Mucosa of descending colon (tissue), 3 donors: Measurements from ENCODE around the gene FAM117B. TPM values are rescaled to one million over a fixed set of nuclear protein-coding genes. Genes with fewer than 3 reads are reported as not detected.

Experiments used
- ATAC-seq: fragments of 200-7000 bp; cut with Tn5 transposase; one replicate; pipeline ENCODE4 v1.9.1; 2020; ENCODE audit warnings: mild to moderate bottlenecking, moderate library complexity
- DNase-seq, 3 donors: peaks; one replicate each; pipeline ENCODE4 v3.0.0-alpha.2; 2020
- H3K36me3 ChIP-seq: fragments of 200-600 bp; one replicate; pipeline ENCODE4 v1.8.0; 2021; ENCODE audit warnings: low read depth, mild to moderate bottlenecking
- H3K4me1 ChIP-seq: fragments of 200-600 bp; one replicate; pipeline ENCODE4 v1.8.0; 2021; ENCODE audit warnings: low read depth, mild to moderate bottlenecking
- H3K4me3 ChIP-seq: fragments of 200-600 bp; one replicate; pipeline ENCODE4 v1.8.0; 2021; ENCODE audit warnings: mild to moderate bottlenecking
- H3K9me3 ChIP-seq: fragments of 200-600 bp; one replicate; pipeline ENCODE4 v1.8.0; 2021; ENCODE audit warnings: mild to moderate bottlenecking
- intact Hi-C, 2 donors: fragments of 100-400 bp; cut with DNase I in 1 of 2; cut with micrococcal nuclease in 1 of 2; formaldehyde crosslinking; loops; one replicate each; pipeline versions ENCODE4 v1.11.0 to v1.11.1; 2022; cut with DNase I, micrococcal nuclease
- total RNA-seq, 3 donors: library from RNA; stranded (reverse); fragmentation: NEBNext Ultra II Directional in 2 of 3; extraction: Animal tissue kit (Norgen Biotek cat#: 25700) in 2 of 3; gene quantifications; one replicate each; pipeline versions ENCODE4 v1.2.1 to v1.2.4, GENCODE V29; 2021 to 2023
- TF ChIP-seq, protein P1 (sequence below): fragments of 200-600 bp; IDR thresholded peaks from one replicate; pipeline ENCODE4 v1.8.0; 2022; ENCODE audit warnings: antibody characterized with exemption, mild to moderate bottlenecking
- donor health status: DM: no; HTN: no; CAD: no; lungs with moderate emphysema.
- donor health status: DM: no; HTN: no; CAD: no.
- donor health status: DM: no; HTN: yes; CAD: no.

FAM117B gene
- total RNA-seq, 3 donors from 2014 or later = 11.5 to 21.7 (median 15.4) TPM

DNA sequence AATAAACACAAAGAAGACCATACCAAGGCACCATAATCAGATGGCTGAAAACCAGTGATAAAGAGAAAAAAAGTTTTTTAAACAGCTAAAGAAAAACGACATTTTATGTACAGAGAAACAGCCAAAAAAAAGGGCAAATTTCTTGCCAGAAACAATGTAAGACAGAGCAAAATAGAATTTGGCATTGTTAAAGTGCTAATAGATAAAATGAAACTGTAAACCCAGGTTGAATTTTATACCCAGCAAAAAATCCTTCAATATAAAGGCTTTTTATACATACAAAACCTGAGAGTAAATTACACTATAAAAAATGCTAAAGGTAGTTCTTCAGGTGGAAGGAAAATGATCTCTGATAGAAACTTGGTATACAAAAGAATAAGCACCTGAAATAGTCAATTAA lies 45.7 kb downstream of the FAM117B start:
- Histone ChIP-seq H3K9me3 (peaks cover 3% of the 10 kb centered on the region), H3K4me1 (no peaks in the 10 kb centered on the region), H3K36me3 (no peaks in the 10 kb centered on the region), H3K4me3 (no peak overlapping the region)
- DNase-seq (no peak), ATAC-seq (no peak)
- TF ChIP-seq, protein P1, sequence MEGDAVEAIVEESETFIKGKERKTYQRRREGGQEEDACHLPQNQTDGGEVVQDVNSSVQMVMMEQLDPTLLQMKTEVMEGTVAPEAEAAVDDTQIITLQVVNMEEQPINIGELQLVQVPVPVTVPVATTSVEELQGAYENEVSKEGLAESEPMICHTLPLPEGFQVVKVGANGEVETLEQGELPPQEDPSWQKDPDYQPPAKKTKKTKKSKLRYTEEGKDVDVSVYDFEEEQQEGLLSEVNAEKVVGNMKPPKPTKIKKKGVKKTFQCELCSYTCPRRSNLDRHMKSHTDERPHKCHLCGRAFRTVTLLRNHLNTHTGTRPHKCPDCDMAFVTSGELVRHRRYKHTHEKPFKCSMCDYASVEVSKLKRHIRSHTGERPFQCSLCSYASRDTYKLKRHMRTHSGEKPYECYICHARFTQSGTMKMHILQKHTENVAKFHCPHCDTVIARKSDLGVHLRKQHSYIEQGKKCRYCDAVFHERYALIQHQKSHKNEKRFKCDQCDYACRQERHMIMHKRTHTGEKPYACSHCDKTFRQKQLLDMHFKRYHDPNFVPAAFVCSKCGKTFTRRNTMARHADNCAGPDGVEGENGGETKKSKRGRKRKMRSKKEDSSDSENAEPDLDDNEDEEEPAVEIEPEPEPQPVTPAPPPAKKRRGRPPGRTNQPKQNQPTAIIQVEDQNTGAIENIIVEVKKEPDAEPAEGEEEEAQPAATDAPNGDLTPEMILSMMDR = no peak
- intact Hi-C loops = no loop called here

DNA sequence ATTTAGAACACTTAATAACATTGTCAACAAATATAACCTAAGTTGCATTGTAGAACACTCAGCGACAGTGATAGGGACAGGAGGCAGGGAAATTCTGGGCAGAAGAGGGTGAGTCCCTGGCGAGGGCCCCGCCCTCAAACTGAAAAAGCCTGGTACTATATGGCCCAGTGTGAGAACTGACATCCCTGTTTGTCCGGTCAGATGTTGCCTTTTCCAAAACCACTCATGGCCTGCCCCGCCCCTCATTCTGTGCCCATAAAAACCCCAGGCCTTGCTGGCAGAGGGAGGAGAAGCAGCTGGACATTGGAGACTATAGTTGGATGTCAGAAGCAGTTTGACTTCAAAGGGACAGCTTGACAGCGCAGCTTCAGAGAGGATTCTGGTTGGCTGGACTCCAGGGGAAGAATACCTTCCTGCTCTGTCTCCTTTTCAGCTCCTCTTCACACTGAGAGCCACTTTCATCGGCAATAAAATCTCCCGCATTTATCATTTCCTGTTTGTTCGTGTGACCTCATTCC lies 47.0 kb downstream of the FAM117B start:
- peak in 2 of 3 donors; percentile 46 to 60 for DNase-seq
- Histone ChIP-seq H3K9me3 (peaks cover 3% of the 10 kb centered on the region), H3K4me3 (no peak overlapping the region), H3K36me3 (no peaks in the 10 kb centered on the region), H3K4me1 (no peaks in the 10 kb centered on the region)
- intact Hi-C loops = no loop called here
- peak; percentile 67 for ATAC-seq
- TF ChIP-seq, protein P1 = no peak

DNA sequence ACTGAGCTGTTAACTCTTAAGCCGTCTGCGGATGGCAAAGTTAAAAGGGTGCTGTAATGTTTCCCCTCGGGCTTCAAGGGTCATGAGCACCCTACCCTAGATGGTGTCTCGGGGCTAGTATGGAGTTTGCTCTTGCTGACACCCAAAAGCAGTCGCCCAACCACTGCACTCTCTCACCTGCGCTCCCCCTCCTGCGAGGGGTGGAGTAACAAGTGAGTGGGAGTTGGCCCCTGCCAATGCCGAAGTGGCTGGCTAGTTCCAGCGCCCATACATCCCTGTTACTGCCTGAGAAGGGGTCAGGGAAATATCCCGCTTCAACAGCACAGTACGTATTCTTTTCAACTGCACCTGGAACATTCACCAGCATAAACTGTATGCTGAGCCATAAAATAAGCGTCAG lies 47.5 kb downstream of the FAM117B start:
- no peaks in the 10 kb centered on the region for H3K36me3 ChIP-seq
- H3K4me3 ChIP-seq = no peak overlapping the region
- intact Hi-C loops = no loop called here
- TF ChIP-seq, protein P1 = no peak
- H3K4me1 ChIP-seq = no peaks in the 10 kb centered on the region
- DNase-seq (no peak), ATAC-seq (no peak)
- peaks cover 3% of the 10 kb centered on the region for H3K9me3 ChIP-seq

DNA sequence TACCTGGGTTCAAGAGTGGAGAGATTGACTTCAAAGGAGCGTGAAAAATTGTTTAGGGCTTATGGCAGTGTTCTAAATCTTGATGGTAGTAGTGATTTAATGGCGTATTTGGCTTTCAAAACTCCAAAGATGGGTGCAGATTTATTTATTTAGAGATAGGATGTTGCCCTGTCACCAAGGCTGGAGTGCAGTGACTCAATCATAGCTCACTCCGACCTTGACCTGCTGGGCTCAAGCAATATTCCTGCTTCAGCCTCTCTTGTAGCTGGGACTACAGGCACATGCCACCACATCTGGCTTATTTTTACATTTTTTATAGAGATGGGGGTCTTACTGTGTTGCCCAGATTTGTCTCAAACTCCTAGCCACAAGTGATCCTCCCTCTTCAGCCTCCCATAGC lies 52.5 kb downstream of the FAM117B start:
- intact Hi-C loops = no loop called here
- H3K36me3 ChIP-seq = no peaks in the 10 kb centered on the region
- no peak for DNase-seq
- no peaks in the 10 kb centered on the region for H3K9me3 ChIP-seq
- ATAC-seq = no peak
- no peaks in the 10 kb centered on the region for H3K4me1 ChIP-seq
- TF ChIP-seq, protein P1 = no peak
- no peak overlapping the region for H3K4me3 ChIP-seq

DNA sequence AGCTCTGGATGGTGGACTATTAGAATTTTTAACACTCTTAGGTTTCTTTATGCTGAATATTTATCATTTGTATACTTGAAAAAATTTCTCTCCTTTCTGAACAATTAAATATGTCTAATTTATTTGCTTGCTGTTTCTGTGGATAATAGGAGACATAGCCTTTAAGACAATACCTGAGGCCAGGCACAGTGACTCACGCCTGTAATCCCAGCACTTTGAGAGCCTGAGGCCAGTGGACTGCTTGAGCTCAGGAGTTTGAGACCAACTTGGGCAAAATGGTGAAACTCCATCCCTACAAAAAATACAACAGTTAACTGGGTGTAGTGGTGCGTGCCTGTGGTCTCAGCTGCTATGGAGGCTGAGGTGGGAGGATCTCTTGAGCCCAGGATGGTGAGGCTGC lies 54.7 kb downstream of the FAM117B start:
- TF ChIP-seq, protein P1 = no peak
- DNase-seq = no peak
- no peak for ATAC-seq
- no peaks in the 10 kb centered on the region for H3K36me3 ChIP-seq
- H3K4me3 ChIP-seq = no peak overlapping the region
- no peaks in the 10 kb centered on the region for H3K9me3 ChIP-seq
- intact Hi-C loops = no loop called here
- H3K4me1 ChIP-seq = no peaks in the 10 kb centered on the region

DNA sequence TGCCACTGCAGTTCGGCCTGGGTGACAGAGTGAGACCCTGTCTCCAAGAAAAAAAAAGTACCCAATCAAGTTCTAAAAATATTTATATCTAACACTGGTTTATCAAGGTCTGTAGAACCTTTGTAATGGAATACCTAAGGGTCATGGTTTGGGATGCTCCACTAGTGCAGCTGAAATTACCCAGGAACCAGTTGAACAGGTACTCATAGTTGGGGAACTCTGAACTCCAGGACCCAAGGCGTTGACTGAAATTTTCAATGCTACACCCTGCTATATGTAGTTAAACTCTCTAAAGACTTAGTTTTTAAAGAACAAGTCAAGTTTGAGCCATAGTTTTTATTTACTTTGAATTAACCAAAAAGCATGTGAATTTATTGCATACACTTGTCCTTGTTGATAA lies 55.1 kb downstream of the FAM117B start:
- Histone ChIP-seq H3K9me3 (no peaks in the 10 kb centered on the region), H3K4me3 (no peak overlapping the region), H3K36me3 (no peaks in the 10 kb centered on the region), H3K4me1 (no peaks in the 10 kb centered on the region)
- TF ChIP-seq, protein P1 = no peak
- ATAC-seq = peak; percentile 34
- intact Hi-C loops = no loop called here
- no peak for DNase-seq
